Astrocyte of the hippocampus (primary cell): ENCODE measurements around the gene ABTB2.

Experiments used
- DNase-seq: peaks from one replicate; pipeline ENCODE4 v3.0.0; 2011; ENCODE audit warnings: low read depth, low spot score

The ABTB2 gene

DNA sequence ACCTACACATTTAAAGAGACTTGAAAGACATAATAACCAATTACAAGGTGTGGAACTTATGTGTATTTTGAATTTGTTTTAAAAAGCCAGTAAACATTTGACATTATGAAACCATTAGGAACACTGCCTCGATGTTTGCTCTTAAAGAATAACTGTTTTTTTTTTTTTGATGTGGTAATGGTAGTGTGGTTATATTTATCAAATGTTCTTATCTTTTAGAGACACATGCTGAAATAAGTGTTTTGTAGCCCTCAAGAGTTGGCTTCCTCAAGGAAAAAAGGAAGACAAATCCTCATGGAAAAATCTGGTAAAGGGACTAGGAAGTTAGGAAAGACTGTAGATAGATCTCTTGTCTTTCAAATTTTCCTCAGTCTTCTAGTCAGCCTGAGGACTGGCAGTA, 2.2 kb upstream of the ABTB2 start:
- no peak for DNase-seq

DNA sequence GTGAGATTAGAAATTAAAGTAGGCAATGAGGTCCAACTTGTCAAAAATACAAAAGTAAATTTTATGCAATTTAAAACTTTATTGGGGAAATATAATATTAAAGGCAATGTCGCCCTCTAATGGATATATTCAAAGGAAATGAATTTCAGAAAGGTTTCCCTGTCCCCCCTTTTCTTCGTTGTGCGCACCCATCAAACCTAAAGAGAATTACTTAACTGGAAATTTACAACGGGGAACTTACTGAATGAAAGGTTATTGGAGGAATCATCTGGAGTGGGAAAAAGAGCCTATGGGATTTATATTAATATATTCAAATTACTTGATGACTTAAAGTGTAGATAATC, 1.7 kb upstream of the ABTB2 start:
- DNase-seq: no peak

DNA sequence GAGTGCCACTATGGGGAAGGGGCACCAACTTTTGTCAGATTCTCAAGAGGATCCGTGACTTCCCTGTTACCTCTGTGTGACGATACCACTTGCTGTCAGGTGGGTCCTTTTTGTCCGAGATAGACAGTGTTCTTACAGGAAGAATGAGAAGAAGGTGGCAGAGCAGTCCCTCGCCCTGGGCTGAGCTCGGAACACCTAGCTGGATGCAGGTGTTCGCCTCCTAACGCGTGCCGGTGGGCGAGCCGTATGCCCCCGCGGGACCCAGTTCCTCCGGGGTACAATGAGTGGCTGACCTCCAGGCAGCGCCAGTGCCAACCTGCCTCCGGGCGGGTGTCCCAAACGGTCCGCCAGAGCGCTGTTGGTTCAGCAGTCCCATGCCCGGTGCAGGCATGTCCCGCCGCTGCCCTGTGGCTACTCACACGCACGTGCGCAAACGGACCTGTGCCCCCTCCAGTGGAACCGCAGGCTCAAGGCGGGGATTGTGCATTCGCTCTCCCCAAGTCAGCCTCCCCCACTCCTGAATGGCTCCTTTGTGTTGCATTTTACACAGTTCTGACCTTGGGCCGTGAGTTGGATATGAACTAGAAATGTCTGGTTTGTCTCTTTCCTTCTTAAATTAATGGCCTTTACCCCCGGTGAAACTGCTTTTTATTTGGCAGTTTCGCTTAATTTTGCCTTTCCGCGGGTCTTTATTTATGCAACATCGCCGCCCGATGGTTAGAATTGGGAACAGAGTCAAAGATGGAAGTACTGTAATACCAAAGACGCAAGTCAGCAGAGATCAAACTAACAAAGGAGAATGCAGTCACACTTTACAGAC, 1.1 kb upstream of the ABTB2 start:
- DNase-seq: peak; percentile 88

- DNase-seq: peak; percentile 75
These were observed 483 bp upstream of the ABTB2 start for GRCh38 chr11:34358258-34358727.

DNA sequence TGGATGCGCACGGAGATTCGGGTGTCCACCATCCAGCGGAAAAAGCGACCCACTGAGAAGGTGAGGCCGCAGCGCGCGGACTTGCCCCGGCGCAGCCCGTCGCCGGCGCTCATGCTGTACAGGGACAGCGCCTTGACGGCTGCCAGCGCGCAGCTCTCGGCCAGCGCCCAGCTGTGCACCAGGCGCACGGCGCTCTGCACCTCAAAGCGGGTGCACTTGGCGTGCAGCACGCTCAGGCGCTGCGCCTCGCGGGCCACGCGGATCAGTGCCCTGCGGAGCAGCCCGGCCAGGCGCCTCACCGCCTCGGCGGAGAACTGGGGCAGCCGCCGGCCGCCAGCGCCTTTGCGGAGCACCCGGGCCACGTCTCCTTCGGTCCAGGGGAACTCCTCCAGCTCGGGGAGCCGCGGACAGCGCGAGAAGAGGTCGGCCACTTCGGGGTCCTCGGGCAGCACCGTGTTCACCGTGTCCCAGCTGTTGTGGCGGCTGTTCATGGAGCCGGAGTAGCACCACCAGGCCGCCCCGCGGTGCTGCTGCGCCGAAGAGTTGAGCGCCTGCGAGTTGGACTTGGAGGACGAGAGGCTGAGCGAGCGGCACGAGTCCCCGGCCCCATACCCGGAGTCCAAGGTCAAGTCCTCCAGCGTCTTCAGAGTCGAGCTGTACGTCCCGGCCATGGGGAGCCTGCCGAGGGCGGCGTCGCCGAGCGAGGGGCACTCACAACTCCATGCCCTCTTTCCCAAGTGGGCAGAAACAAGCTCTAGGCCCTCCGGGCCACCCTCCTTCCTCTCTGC, 703 bp downstream of the ABTB2 start:
- peak; percentile 84 for DNase-seq

DNA sequence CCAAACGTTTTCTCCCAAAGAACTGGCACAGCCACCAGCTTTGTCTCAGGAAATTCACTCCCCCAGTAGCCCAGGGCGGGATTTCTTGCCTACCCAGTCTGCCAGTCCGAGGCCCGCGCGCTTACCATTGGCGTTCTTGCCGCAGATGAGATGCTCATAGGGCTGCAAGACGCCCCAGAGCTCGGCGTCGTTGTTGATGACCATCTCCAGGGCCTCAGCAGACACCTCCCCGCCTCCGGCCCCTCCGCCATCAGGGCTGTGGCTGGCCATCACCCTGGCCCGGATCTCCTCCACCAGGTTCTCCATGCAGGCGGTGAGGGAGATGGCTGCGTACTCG, 1.3 kb downstream of the ABTB2 start:
- DNase-seq: peak; percentile 81

GRCh38 chr11:34356130-34356529, 1.7 kb downstream of the ABTB2 start:
- DNase-seq: no peak

GRCh38 chr11:34355726-34356125, 2.1 kb downstream of the ABTB2 start:
- DNase-seq: no peak

DNA sequence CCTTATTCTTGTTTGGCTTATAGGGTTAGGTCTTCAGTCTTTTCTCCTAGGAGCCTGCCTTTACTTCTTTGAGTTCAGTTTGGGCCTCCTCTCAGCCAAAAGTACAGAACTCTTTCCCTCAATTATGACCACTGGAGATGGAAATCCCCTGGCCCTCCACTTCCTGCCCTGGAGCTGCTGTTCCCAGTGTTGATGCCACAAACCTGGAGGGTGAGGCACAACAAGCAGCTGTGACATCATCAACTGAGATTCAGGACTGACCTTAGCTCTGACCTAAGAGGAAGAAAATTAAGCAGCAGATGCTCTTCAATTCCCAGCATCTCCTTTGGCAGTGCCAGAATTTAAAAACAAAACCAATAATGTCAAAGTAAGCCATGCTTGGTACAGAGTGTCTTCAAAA, 3.0 kb downstream of the ABTB2 start:
- DNase-seq: peak; percentile 60

- DNase-seq: no peak
These were observed 3.9 kb downstream of the ABTB2 start for GRCh38 chr11:34353881-34354280.

GRCh38 chr11:34351687-34352469, 5.9 kb downstream of the ABTB2 start:
- no peak for DNase-seq

DNA sequence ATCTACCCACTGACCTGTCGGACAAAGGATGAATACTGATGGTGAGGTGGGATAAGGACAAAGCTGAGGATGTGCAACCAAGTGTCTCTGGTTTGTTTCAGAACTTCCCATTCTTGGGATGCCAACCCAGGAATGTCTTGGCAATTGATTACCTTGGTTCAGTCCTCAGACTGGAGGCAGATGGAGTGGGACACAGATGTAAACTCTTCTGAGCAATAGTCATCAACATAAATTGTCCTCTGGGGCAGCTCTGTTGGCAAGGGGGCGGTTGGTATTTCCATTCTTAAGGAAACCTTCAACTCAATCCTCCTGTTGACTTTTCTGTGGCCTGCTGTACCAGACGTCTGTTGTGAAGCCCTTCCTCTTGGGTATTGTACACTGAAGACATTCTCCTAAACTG, 6.8 kb downstream of the ABTB2 start:
- no peak for DNase-seq

GRCh38 chr11:34349882-34350281, 7.9 kb downstream of the ABTB2 start:
- no peak for DNase-seq

GRCh38 chr11:34348919-34349318, 8.9 kb downstream of the ABTB2 start:
- no peak for DNase-seq

DNA sequence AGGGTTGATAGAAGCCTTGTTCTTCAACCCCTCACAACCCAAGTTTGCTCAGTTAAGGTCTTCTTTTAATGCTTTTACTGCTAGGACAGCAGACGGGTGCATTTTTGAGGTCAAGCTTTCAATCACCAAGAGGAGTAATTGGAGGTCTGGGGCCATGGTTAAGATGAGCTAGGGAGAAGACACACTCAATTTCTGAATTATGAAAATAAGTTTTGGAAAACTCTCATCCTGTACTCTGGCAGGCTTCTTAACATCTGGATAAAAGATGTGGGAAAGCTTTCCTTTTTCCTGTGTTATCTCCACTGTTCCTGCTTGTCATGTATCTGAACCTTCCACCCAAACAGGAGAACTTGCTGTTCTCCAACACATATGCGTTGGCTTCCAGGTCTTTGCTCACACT, 9.7 kb downstream of the ABTB2 start:
- no peak for DNase-seq

GRCh38 chr11:34346551-34346950, 11.3 kb downstream of the ABTB2 start:
- peak; percentile 43 for DNase-seq

- peak; percentile 63 for DNase-seq
These were observed 11.8 kb downstream of the ABTB2 start for GRCh38 chr11:34345991-34346480.

- no peak for DNase-seq
These were observed 12.3 kb downstream of the ABTB2 start for GRCh38 chr11:34345540-34345876.

DNA sequence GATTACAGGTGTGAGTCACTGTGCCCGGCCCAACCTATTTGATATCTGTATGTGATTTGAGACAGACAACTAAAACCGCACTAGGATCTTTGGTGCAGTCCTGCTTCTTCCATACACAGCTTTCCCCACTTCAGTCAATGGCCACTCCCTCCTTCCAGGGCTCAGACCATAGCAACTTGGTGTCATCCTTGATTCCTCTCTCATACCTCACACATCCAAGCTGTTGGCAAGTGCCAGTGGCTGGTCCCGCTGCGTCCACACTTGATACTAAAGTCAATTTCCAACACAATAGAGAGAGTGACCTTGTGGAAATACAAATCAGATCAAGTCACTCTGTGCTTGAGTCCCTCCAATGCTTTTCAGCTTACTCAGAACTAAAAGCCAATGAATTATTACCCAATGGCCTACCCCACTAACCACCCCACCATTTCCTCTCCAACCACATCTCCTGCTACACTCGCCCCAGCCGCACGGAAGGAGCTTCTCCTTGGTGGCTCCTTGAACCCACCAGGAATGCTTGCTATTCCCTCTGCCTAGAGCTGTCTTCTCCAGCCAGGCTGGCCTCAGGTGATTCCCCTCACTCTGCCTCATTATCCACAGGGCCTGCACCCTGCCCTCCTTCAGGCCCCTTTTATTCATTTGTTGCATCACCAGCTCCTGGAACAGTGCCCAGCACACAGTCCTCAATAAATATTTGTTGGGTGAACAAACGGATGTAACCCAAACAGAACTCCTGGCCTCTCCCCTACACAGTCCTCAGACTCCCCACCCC, 12.9 kb downstream of the ABTB2 start:
- DNase-seq: peak; percentile 76

DNA sequence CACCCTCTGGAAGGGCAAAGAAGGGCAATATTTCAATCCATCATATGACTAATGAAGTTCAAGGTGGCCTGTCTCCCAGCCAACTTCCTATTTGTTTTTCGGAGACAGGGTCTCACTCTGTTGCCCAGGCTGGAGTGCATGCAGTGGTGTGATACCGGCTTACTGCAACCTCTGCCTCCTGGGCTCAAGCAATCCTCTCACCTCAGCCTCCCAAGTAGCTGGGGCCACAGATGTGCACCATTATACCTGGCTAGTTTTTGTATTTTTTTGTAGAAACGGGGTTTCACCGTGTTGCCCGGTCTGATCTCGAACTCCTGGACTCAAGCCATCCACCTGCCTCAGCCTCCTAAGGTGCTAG, 13.4 kb downstream of the ABTB2 start:
- DNase-seq: no peak

GRCh38 chr11:34343686-34344085, 14.1 kb downstream of the ABTB2 start:
- no peak for DNase-seq

DNA sequence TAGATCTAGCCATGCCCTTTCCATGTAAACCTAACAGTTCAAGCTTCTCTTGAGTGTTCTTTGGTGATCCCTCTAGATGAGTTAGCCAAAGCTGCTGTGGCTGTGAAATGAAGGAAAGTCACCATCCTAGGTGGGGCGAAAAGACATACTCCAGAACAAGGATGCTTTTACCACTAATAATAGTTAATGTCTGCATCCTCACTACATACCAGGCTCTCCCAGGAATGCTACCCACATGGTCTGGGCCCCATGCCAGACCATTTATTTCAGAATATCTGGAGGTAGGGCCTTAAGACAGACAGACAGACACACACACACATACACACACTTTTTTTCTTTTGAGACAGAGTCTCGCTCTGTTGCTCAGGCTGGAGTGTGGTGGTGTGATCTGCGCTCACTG, 14.7 kb downstream of the ABTB2 start:
- peak; percentile 96 for DNase-seq
